ENCODE data around the gene ATP8B4.
"Not testable (repeated sequence)": the region's sequence is repeated elsewhere in the genome, so short reads cannot be mapped to it uniquely, and the experiment has no call there.

The ATP8B4 gene

GRCh38 chr15:50119063-50120040 lies at the start of gene ATP8B4:
Gene ATP8B4, minus strand, starts transcription at chr15:50119233. Its CDS starts 12,267 bp downstream, at chr15:50106966.
- DNase-seq = no peak

DNA sequence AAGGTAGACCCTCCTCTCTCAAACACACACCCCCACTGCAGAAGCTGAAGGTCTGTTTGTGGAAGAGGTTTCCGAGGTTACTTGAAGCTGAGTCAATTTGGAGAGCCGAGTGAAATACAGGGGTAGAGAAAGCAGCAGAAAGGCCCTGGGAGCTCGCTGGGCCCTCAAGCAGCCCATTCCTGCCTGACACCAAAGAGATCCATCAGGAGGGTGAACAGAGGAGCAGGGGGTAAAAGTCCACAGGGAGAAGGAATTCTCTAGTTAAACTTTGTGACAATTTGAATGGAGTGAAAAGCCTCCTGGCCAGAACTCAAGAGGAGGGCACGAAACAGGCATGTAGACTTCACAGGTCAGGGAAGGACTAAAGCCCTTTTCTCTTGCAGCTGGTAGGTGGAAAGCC lies 49.3 kb upstream of the ATP8B4 start:
- DNase-seq = no peak

- DNase-seq = no peak
Measured at GRCh38 chr15:50167110-50167509, 48.1 kb upstream of the ATP8B4 start.

DNA sequence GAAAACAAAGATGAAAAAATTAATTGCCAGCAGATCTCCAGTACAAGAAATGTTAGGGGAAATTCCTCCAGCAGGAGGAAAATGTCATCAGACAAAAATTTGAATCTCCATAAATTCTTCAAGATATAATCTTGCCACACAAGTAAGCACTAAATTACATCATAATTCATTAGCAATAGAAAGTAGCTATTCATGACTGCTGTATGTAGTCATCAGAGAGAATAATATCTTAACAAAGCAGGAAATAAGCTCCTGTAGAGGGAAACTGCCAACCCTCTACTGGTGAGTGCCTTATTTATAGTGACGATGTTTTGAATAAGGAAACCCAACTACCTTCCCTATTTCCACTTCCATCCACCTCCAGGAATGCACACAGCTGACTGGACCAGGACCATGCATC lies 47.2 kb upstream of the ATP8B4 start:
- no peak for DNase-seq

- DNase-seq = no peak
Measured at GRCh38 chr15:50164458-50164857, 45.4 kb upstream of the ATP8B4 start.

DNA sequence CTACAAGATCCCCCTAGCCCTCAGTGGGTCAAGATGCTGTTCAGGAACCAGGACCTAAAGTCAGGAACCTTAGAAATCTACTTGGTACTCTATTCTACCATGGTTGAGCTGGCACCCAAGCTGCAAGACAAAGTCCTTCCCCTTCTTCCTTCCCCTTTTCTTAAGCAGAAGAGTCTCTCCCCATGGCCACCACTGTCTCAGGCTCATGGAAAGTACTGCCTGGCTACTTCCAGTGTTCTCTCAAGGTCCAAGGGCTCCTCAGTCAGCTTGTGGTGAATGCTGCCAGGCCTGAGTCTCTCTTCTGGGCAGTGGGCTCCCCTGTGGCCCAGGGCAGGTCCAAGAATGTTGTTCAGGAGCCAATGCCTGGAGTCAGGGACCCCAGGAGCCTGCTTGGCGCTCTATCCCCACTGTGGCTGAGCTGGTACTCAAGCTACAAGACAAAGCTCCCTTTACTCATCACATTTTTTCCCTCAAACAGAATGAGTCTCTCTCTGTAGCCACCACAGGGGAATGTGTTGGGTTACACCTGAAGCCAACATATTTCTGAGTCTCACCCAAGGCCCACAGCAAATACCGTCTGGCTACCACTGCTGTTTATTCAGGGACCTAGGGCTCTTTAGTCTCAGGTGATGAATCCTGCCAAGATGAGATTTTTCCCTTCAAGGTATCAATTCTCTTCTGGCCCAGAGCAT lies 44.8 kb upstream of the ATP8B4 start:
- DNase-seq = no peak

DNA sequence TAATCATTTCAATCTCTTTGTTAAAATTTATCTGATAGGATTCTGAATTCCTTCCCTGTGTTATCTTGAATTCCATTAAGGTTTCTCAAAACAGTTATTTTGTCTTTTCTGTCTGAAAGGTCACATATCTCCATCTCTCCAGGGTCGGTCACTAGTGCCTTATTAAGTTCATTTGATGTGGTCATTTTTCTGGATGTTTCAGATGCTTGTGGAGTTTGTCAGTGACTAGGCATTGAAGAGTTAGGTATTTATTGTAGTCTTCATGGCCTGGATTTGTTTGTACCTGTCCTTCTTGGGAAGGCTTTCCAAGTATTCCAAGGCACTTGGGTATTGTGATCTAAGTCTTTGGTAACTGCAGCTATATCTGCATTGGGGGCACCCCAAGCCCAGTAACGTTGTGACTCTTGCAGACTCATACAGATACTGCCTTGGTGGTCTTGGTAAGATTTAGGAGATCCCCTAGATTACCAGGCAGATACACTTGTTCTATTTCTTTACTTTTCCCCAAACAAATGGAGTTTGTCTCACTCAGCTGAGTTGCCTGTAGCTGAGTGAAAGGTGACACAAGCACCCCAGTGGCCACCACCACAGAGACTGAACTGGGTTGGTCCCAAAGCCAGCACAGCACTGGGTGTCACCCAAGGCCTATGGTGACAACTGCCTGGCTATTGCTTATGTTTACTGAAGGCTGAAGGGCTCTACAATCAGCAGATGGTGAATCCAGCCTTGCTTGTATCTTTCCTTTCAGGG lies 44.1 kb upstream of the ATP8B4 start:
- no peak for DNase-seq

DNA sequence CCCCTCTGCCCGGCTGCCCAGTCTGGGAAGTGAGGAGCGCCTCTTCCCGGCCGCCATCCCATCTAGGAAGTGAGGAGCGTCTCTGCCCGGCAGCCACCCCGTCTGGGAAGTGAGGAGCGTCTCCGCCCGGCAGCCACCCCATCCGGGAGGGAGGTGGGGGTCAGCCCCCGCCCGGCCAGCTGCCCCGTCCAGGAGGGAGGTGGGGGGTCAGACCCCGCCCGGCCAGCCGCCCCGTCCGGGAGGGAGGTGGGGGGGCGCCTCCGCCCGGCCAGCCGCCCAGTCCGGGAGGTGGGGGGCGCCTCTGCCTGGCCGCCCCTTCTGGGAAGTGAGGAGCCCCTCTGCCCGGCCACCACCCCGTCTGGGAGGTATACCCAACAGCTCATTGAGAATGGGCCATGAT lies 39.2 kb upstream of the ATP8B4 start:
- DNase-seq = not testable (repeated sequence)

DNA sequence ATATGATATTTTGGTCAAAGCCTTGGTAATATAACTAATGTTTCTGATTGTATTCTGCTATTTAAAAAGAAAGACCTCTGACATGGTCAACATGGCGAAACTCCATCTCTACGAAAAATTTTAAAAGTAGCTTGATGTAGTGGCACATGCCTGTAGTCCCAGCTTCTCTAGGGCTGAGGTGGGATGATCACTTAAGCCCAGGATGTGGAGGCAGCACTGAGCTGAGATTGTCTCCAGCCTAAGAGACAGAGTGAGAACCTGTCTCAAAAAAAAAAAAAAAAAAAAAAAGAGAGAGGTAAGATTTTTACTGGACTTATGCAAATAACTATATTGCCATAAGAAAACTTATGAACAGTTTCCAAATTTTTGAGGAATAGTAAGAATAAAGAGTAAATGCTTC lies 32.4 kb upstream of the ATP8B4 start:
- no peak for DNase-seq

DNA sequence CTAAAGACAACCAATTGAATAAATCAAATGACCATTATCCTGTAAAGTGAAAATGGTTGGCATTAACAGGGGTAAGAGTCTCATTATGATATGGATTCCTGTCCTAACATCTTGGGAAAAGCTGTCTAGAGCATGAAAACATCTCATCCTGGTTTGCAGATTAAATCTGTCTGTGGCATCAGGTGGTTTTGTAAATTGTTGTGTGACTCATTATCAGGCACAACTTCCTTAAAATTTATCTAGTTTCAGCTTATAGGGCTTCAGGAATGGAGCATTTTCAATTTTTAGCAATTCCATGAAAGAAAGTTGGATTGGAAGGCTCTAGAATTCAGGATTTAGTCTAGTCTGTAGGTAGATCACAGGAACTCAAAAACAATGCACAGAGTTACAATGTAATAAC lies 31.8 kb upstream of the ATP8B4 start:
- DNase-seq = no peak

- DNase-seq = no peak
Measured at GRCh38 chr15:50150349-50150748, 31.3 kb upstream of the ATP8B4 start.

GRCh38 chr15:50149090-50149489 lies 30.1 kb upstream of the ATP8B4 start:
- DNase-seq = no peak

- DNase-seq = peak; percentile 27
Measured at GRCh38 chr15:50148362-50148963, 29.4 kb upstream of the ATP8B4 start.

DNA sequence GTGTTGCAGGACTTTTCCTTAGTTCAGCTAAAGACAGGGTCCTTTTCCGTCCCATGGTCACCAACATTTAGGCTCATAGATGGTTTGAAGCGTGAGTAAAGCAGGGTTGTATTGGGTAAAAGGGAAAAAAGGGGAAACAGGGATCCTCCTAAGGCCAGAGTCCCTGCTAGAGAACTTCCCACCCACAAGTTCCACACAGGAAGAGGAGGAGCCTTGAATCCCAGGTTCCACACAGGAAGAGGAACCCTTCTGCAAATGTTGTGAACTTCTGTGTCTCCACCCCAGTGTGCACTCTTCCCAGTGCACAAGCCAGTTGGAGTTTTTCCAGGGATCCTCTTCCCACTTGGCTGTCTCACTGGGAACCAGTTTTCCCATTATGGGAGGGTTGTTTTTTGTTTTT lies 27.6 kb upstream of the ATP8B4 start:
- DNase-seq = no peak

DNA sequence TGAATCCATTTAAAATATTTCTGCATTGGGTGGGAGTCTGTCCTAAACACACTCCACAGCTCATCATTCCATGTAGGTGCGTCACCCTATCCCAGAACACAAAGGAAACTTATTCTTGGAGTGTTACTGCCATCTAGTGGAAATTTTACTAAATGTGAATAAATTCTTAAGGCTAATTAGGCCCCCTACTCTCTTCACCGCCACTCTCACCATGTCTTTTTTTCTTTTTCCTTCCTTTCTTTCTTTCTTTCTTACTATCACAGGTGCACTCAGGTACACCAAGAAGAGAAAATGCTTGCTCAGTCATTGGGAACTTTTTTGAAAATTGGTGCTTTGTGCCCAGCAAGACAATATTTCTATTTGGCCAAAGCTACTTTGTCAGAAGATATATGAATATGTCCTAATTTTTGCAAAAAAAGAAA lies 26.4 kb upstream of the ATP8B4 start:
- peak; percentile 54 for DNase-seq

- no peak for DNase-seq
Measured at GRCh38 chr15:50144341-50145120, 25.5 kb upstream of the ATP8B4 start.

GRCh38 chr15:50143255-50143860 lies 24.3 kb upstream of the ATP8B4 start:
- no peak for DNase-seq

GRCh38 chr15:50141856-50142255 lies 22.8 kb upstream of the ATP8B4 start:
- no peak for DNase-seq

GRCh38 chr15:50140983-50141382 lies 21.9 kb upstream of the ATP8B4 start:
- DNase-seq = no peak

DNA sequence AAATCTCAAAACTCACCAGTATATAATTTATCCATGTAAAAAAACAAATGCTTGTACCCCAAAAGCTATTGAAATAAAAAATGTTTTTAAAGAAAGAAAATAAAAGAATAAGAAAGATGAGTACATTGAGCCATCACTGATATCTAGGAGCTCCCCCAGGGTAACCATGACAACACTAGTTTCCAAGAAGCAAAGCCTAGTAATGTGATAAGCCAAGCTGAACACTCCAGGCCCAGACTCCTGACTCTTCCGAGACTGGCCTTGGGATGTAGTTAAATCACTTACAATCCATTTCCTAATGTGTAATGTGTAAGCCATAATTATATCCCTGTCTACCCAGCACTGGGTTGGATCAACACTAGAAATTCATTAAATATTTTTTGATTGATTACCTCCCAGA lies 21.1 kb upstream of the ATP8B4 start:
- no peak for DNase-seq

DNA sequence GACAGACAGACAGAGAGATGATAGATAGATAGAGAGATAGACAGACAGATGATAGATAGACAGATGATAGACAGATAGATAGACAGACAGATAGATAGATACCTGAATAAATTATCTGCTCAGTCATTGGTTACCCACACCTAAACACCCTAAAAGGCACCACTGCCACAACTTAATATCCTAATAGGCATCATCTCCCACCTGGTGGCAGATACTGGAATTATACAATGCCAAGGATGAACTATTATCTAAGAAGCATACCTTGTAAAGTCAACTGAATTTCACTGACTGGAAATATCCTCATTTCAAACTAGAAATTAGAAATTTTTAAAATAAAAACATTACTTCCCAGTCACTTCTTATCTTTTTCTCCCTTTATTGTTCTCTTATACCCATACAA lies 19.4 kb upstream of the ATP8B4 start:
- no peak for DNase-seq

DNA sequence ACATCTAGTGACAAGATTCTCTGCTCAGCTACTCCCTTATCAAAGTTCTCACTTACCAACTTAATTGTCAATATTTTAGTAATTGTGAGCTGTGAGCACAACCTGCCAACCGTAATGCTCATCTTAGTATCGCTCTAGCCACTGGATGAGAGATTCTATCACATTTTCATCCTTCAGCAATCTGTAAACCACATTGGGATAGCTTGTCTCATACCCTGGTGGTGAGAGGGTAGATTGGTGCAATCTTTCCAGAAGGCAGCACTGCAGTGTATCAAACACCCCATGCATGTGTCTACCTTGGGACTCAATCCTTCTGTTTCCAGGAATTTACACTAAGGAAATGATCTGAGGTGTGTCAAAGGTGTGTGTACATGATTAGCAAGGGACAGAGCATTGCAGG lies 18.9 kb upstream of the ATP8B4 start:
- no peak for DNase-seq
